ENCODE results near the gene PGM1. TPM values are rescaled to one million over a fixed set of nuclear protein-coding genes. Genes with fewer than 3 reads are reported as not detected.
A peak's percentile ranks its signal among the peaks of the same experiment; 100 is the strongest.

The PGM1 gene
- polyA plus RNA-seq, 1 of the 3 experiments (the other 2 are of a cell fraction) = 20.7 TPM

- WGBS (ENCODE audit: low lambda C conversion rate) = 7% methylated on average over 6 of the region's 6 CpGs
- Histone ChIP-seq H4K20me1 (ENCODE audit: insufficient read depth) (no peaks in the 10 kb centered on the region), H2AFZ (ENCODE audit: low read depth) (no peak overlapping the region; the same call in 1 of the 2 replicates), H3K36me3 (replicated peaks in 1 of 2; ENCODE audit: control insufficient read depth in 1 of 2, insufficient read depth in 2 of 2, low read length in 1 of 2) (no peaks in the 10 kb centered on the region), H3K27me3 (ENCODE audit: insufficient read depth) (no peaks in the 10 kb centered on the region; the same call in 1 of the 2 replicates), H3K4me2 (no peak overlapping the region), H3K9me2 (no peaks in the 10 kb centered on the region), H3K27ac (ENCODE audit: low read depth in 2 of 2, low read length in 1 of 2) (peak overlapping the region in 1 of 2 experiments; percentile 58; a peak in 2 of 4 replicates), H3K4me1 (ENCODE audit: control insufficient read depth in 1 of 2, insufficient read depth in 2 of 2, low read depth in 1 of 2, low read length in 1 of 2) (no peaks in the 10 kb centered on the region; a peak in 1 of 4 replicates), H3K79me2 (ENCODE audit: insufficient read depth) (no peaks in the 10 kb centered on the region), H3F3A (replicated peaks; ENCODE audit: insufficient read depth) (no peaks in the 10 kb centered on the region), H3K4me3 (ENCODE audit: low read depth in 2 of 2, low read length in 1 of 2) (no peak overlapping the region), H3K9ac (no peak overlapping the region), H3K9me3 (no peaks in the 10 kb centered on the region)
- peak; percentile 70 for DNase-seq
- ChIA-PET CTCF (interaction anchor here (0.6 to 3.3 kb wide), 79 partner anchors 8 to 850 kb away, joined by 3 to 59 read pairs (median 4); partner anchors contain the start of gene ROR1), POLR2A (interaction anchor here (0.7 to 1.1 kb wide), 4 partner anchors 65 to 445 kb away, joined by 3 to 4 read pairs (median 4); no protein-coding TSS in a partner anchor)
- TF ChIP-seq GATA2 (CRISPR knock-in tag; IDR thresholded peaks at IDR 0.05) (no peak), CTCF (IDR thresholded peaks at IDR 0.05) (peak; percentile 87), RAD21 (IDR thresholded peaks at IDR 0.05; ENCODE audit: low read length) (peak; percentile 95), SMC3 (IDR thresholded peaks at IDR 0.05; ENCODE audit: low read depth, low read length) (peak; percentile 90)
These were observed 98.7 kb downstream of the PGM1 start for GRCh38 chr1:63691701-63692425.

GRCh38 chr1:63693944-63694571, 100.8 kb downstream of the PGM1 start:
- Histone ChIP-seq H3K27ac (ENCODE audit: low read depth in 2 of 2, low read length in 1 of 2) (no peak overlapping the region), H3F3A (replicated peaks; ENCODE audit: insufficient read depth) (no peaks in the 10 kb centered on the region), H3K36me3 (replicated peaks in 1 of 2; ENCODE audit: control insufficient read depth in 1 of 2, insufficient read depth in 2 of 2, low read length in 1 of 2) (no peaks in the 10 kb centered on the region), H3K4me3 (ENCODE audit: low read depth in 2 of 2, low read length in 1 of 2) (no peak overlapping the region), H3K4me1 (ENCODE audit: control insufficient read depth in 1 of 2, insufficient read depth in 2 of 2, low read depth in 1 of 2, low read length in 1 of 2) (no peaks in the 10 kb centered on the region; a peak in 1 of 4 replicates), H3K27me3 (ENCODE audit: insufficient read depth) (no peaks in the 10 kb centered on the region; the same call in 1 of the 2 replicates), H3K4me2 (no peak overlapping the region), H3K79me2 (ENCODE audit: insufficient read depth) (no peaks in the 10 kb centered on the region), H3K9me2 (no peaks in the 10 kb centered on the region), H4K20me1 (ENCODE audit: insufficient read depth) (no peaks in the 10 kb centered on the region), H2AFZ (ENCODE audit: low read depth) (no peak overlapping the region), H3K9ac (no peak overlapping the region), H3K9me3 (no peaks in the 10 kb centered on the region)
- no peak for DNase-seq
- CTCF ChIA-PET = interaction anchor here (1.0 to 3.3 kb wide), 2 partner anchors 16 to 71 kb away, joined by 3 to 20 read pairs; no protein-coding TSS in a partner anchor
- POLR2A ChIA-PET = no interaction called here
- TF ChIP-seq TEAD4 (IDR thresholded peaks at IDR 0.05; ENCODE audit: borderline replicate concordance, insufficient read depth) = no peak
- TF ChIP-seq JUND (IDR thresholded peaks at IDR 0.05) = 0 out of 2 replicates have a peak, but pooled peaks have one; percentile 6
- TF ChIP-seq USF2 (IDR thresholded peaks at IDR 0.05; ENCODE audit: borderline replicate concordance, low read depth, low read length) = no peak
- WGBS (ENCODE audit: low lambda C conversion rate) = 80% methylated on average over 2 of the region's 2 CpGs
